Measurements from ENCODE around the gene TMEM63C.

DNA sequence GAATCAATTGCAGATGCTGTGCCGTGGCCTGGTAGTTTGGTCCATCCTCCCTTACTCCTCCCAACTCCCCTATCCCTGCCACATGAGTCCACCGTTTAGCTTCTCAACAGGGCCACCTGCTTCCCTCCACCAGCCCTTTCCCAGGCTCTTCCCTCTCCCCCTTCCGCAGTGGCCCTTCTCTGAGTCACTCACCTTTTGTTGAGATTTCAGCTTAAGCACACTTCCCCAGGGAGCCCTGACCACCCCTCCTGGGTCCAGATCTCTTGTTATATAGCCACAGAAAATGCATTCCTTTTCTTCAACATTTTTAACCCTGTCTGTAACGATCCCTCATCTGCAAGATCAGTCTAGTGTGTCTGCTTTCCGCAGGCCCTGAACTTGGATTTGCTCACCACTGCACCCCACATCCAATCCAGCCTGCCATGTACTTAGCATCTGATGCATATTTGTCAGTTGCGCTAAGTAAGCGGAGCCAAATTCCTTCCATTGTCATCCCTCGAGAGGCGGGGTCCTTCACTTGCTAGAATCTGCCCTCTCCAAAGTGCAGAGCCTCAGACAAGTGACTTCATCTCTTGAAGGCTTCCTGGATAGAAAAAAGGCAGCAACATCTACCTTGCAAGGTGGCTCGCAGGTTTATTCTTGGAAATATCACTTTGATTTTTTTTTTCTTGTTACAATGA, 41.1 kb downstream of the TMEM63C start:
- no peak for TF ChIP-seq POLR2AphosphoS5 (IDR thresholded peaks at IDR 0.05; ENCODE audit: insufficient read depth in 1 of 2, low read depth in 1 of 2)
- TF ChIP-seq, protein P1, sequence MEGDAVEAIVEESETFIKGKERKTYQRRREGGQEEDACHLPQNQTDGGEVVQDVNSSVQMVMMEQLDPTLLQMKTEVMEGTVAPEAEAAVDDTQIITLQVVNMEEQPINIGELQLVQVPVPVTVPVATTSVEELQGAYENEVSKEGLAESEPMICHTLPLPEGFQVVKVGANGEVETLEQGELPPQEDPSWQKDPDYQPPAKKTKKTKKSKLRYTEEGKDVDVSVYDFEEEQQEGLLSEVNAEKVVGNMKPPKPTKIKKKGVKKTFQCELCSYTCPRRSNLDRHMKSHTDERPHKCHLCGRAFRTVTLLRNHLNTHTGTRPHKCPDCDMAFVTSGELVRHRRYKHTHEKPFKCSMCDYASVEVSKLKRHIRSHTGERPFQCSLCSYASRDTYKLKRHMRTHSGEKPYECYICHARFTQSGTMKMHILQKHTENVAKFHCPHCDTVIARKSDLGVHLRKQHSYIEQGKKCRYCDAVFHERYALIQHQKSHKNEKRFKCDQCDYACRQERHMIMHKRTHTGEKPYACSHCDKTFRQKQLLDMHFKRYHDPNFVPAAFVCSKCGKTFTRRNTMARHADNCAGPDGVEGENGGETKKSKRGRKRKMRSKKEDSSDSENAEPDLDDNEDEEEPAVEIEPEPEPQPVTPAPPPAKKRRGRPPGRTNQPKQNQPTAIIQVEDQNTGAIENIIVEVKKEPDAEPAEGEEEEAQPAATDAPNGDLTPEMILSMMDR (IDR thresholded peaks at IDR 0.05) = no peak
- no peak for TF ChIP-seq POLR2A (IDR thresholded peaks at IDR 0.05)
